ENCODE results near the gene ADGRB2.

DNA sequence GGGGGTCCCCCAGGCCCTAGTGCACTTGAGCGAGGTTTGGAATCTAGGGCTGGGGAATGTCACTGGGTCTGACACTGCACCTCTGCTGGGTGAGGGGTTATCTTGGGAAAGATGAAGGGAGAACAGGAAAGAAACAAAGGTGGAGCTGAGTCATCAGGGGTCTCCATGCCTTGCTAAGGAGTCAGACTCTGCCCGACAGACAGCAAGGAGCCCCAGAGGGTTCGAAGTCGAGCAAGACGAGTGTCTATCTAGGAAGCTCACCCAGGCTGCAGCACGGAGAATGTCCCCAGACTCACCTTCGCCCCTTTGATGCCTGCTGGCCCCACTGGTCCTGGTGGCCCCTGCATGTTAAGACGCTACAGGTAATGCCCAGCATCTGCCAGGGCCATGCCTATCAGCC is 78.3 kb downstream of the ADGRB2 start:
- no peak for TF ChIP-seq ZNF416 (tag by site-specific recombination; IDR thresholded peaks at IDR 0.05)
- TF ChIP-seq CTCF (tag by site-specific recombination; IDR thresholded peaks at IDR 0.05): no peak
- no peak for TF ChIP-seq ZNF350 (tag by site-specific recombination; IDR thresholded peaks at IDR 0.05)
- TF ChIP-seq MYNN (tag by site-specific recombination; IDR thresholded peaks at IDR 0.05; ENCODE audit: borderline replicate concordance): no peak
- TF ChIP-seq ZBTB17 (tag by site-specific recombination; IDR thresholded peaks at IDR 0.05): no peak
- no peak for TF ChIP-seq KLF1 (tag by site-specific recombination; IDR thresholded peaks at IDR 0.05)
- TF ChIP-seq ZNF391 (tag by site-specific recombination; IDR thresholded peaks at IDR 0.05; ENCODE audit: borderline replicate concordance, low read depth): no peak
